ENCODE data around the gene IST1. TPM values are rescaled to one million over a fixed set of nuclear protein-coding genes. Genes with fewer than 3 reads are reported as not detected.
"Not testable (repeated sequence)": the region's sequence is repeated elsewhere in the genome, so short reads cannot be mapped to it uniquely, and the experiment has no call there.

Gene IST1
- polyA plus RNA-seq, 1 experiment, result 227 TPM

DNA sequence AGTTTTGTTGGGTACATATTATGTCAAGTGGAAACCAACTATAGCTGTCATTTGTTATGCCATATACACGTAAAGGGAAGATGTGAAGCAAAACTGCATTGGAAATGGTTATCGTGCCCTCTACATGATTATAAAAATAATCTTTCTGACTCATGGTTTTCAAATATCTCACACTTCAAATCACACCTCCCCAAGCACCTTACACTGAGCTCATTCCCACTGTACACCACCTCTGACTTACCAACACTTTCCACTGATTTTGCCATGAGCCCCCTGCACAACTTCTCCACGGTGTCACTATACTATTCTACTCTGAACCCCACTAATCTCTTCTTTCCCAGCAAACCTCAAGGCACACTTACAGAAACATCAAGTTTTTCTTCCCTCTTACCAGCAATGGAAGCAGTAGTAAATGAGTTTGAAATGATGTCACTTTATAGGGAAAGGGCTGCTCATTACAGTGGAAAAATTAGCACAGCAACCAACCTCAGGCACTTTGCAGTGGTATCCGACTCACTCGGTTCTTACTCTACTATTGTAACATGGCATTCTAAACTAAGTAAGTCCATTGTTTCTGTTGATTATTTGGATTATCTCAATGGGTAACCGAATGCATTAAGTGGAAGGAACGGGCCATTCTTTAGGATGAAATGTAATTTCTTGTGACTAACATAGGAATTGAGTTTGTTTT, 30.0 kb upstream of the IST1 start:
- CTCF ChIA-PET, result interaction anchor here (1.2 to 2.4 kb wide), 4 partner anchors 8 to 19 kb away, joined by 3 to 21 read pairs (median 4); partner anchors contain the start of gene ZNF821
- Histone ChIP-seq H3K36me3 (ENCODE audit: control insufficient read depth, insufficient read depth, low read length) (peaks cover 14% of the 10 kb centered on the region), H3K4me3 (ENCODE audit: low read depth, low read length) (no peak overlapping the region), H3K27me3 (ENCODE audit: control insufficient read depth, insufficient read depth, low read length) (no peaks in the 10 kb centered on the region)
- no peak for TF ChIP-seq CTCF (IDR thresholded peaks at IDR 0.05; ENCODE audit: insufficient read depth, low read depth, low read length)
- DNase-seq (ENCODE audit: low read depth), result no peak
- POLR2A ChIA-PET, result no interaction called here

DNA sequence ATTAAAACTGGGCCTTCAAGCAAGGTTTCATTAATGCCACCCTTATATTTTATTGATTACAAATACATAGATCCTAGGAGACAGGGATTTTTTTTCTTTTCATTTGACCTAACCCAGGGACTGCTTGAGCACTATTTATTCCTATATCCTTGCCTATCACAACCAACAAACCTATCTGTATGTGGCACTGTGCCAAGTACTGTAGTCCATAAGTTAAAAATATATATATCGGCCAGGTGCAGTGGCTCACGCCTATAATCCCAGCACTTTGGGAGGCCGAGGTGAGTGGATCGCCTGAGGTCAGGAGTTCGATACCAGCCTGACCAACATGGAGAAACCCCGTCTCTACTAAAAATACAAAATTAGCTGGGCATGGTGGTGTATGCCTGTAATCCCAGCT, 28.2 kb upstream of the IST1 start:
- H3K27me3 ChIP-seq (ENCODE audit: control insufficient read depth, insufficient read depth, low read length); POLR2A ChIA-PET; H3K36me3 ChIP-seq (ENCODE audit: control insufficient read depth, insufficient read depth, low read length); H3K4me3 ChIP-seq (ENCODE audit: low read depth, low read length); DNase-seq (ENCODE audit: low read depth): not testable (repeated sequence)
- CTCF ChIA-PET, result interaction anchor here (1.8 to 9.4 kb wide), 3 partner anchors 10 to 16 kb away, joined by 4 to 90 read pairs (median 21); partner anchors contain the start of gene ZNF821

- ChIA-PET POLR2A (no interaction called here), CTCF (interaction anchor here (9.4 kb wide), 1 partner anchor 15 kb away, joined by 90 read pairs; the partner anchor contains the start of gene ZNF821)
- Histone ChIP-seq H3K36me3 (ENCODE audit: control insufficient read depth, insufficient read depth, low read length) (peaks cover 6% of the 10 kb centered on the region), H3K4me3 (ENCODE audit: low read depth, low read length) (no peak overlapping the region), H3K27me3 (ENCODE audit: control insufficient read depth, insufficient read depth, low read length) (no peaks in the 10 kb centered on the region)
- TF ChIP-seq CTCF (IDR thresholded peaks at IDR 0.05; ENCODE audit: insufficient read depth, low read depth, low read length), result no peak
- DNase-seq (ENCODE audit: low read depth), result no peak
Observed at GRCh38 chr16:71867939-71868338, 27.4 kb upstream of the IST1 start.

DNA sequence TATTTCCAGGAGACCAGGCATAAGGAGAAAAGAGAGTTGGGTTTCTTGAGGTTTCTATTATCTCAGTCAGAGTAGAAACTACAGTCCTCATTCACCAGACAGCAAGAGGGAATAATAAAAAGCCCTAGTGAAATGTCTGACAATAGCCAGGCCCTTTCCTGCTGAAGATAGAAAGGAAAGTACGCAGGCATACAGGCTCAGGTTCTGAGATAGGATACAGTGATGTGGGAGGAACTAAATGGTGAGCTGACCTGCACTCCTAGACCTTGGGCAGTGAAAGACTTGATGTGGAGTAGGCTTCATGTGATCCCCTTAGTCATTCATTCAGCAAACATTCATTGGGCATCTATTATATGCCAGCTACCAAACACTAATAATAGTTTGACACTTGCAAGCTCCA, 26.2 kb upstream of the IST1 start:
- no peak for TF ChIP-seq CTCF (IDR thresholded peaks at IDR 0.05; ENCODE audit: insufficient read depth, low read depth, low read length)
- Histone ChIP-seq H3K36me3 (ENCODE audit: control insufficient read depth, insufficient read depth, low read length) (peaks cover 4% of the 10 kb centered on the region), H3K4me3 (ENCODE audit: low read depth, low read length) (no peak overlapping the region), H3K27me3 (ENCODE audit: control insufficient read depth, insufficient read depth, low read length) (no peaks in the 10 kb centered on the region)
- ChIA-PET CTCF (interaction anchor here (0.8 to 9.4 kb wide), 2 partner anchors 14 to 61 kb away, joined by 3 to 90 read pairs; partner anchors contain the start of gene ZNF821), POLR2A (no interaction called here)
- DNase-seq (ENCODE audit: low read depth), result no peak

GRCh38 chr16:71870818-71871217, 24.5 kb upstream of the IST1 start:
- DNase-seq (ENCODE audit: low read depth), result no peak
- H3K36me3 ChIP-seq (ENCODE audit: control insufficient read depth, insufficient read depth, low read length), result 0 out of 2 replicates have a peak, but pooled peaks cover 1% of the 10 kb centered on the region
- no peak overlapping the region for H3K4me3 ChIP-seq (ENCODE audit: low read depth, low read length)
- POLR2A ChIA-PET, result no interaction called here
- TF ChIP-seq CTCF (IDR thresholded peaks at IDR 0.05; ENCODE audit: insufficient read depth, low read depth, low read length), result no peak
- no peaks in the 10 kb centered on the region for H3K27me3 ChIP-seq (ENCODE audit: control insufficient read depth, insufficient read depth, low read length)
- CTCF ChIA-PET, result interaction anchor here (0.8 to 9.4 kb wide), 3 partner anchors 12 to 93 kb away, joined by 3 to 90 read pairs (median 4); partner anchors contain the start of gene ZNF821
